Activated CD8-positive, alpha-beta memory T cell treated with anti-CD3 and anti-CD28 coated beads for 4 hours (primary cell): Measurements from ENCODE around the gene GPX7.

Experiments used
- DNase-seq, 2 donors: peaks; one replicate each; pipeline ENCODE4 v3.0.0-alpha.2; 2020; ENCODE audit warnings: low read depth in 2 of 2

Gene GPX7

DNA sequence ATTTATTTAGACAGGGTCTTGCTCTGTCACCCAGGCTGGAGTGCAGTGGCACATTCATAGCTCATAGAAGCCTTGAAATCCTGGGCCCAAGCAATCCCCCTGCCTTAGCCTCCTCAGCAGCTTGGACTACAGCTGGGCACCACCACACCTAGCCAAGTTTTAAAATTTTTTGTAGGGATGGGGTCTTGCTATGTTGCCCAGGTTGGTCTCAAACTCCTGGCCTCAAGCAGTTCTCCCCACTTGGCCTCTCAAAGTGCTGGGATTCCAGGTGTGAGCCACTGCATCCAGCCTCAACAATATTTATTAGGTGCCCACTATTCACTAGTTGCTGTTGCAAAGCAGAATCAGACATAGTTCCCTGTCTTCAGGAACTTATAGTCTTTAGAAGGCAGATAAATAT, 14.1 kb upstream of the GPX7 start:
- no peak for DNase-seq

DNA sequence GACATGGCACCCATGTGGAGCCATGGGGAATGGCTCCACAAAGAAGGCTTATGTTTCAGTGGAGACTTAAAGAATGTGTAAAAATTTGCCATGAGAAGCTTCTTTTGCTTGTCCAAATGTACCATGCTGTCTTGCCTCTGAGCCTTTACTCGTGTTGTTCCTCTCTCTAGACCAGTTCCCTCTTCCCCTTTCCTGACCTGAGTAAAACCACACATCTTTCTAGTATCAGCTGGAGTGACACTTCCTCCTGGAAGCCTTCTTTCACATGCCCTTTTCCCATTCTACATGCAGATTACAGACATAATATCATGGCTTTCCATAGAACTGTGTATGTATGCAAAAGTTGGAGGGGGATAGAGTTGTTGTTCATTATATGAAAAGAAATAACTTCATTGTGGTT, 13.6 kb upstream of the GPX7 start:
- DNase-seq: no peak

DNA sequence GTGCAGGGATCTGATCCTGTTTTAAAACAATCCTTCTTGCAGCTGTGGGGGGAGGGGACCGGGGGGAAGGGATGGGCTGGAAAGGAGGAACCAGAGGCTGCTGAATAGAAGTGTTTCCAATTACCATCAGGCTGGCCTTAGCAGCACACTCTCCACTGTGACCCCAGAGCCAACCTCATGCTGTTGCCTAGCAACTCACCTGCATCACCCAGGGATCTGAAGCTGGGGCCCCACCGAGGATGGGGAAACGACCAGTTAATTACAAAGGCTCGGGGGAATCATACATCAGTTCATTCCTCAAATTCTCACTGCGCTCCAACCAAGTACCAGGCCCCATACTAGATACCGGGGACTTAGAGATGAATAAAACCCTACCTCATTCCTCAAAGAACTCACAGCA, 11.9 kb upstream of the GPX7 start:
- no peak for DNase-seq

DNA sequence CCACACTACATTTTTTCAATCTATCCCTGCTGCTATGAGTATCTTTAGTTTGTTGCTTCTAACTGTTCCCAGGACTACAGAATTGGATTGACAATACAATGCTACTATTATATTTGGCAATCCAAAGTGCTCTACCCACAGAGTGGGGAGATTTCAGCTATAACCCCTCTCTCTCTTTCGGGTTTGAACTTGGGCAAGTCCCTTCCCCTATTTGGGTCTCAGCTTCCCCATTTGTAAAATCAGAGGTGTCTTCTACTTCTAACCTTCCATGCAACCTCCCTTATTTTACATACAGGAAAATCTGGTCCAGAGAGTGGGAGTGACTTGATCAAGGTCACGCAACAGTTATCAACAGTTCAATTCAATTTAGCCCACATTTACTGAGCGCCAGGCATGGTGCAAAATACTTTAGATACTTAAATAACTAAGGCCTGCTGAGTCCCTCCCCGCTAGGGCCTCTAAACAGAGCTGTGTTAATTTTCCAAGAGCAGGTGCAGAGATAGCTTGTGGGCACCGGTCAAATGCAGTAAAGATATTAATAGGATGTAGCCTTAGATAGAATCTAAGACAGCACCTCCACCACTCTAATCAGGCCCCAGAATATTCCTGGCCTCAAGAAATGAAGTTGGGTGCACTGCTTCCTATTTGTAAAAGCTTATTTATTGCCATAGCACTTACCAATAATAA, 9.4 kb upstream of the GPX7 start:
- DNase-seq: no peak

DNA sequence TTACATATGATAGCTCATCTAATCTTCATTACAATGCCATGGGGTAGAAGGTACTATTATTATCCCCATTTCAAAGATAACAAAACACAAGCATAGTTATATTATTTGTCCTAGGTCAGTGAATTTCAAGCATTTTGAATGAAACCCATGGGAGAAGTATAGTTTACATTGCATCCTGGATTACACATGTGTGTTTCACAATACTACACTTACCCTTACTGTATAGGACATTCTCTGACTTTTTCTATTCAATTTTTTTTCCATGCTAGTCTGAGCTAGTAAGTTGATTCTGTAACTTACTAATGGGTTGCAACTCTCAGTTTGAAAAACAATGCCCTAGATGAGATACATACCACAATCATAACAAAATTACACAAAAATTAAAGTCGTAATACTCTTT, 8.7 kb upstream of the GPX7 start:
- no peak for DNase-seq

DNA sequence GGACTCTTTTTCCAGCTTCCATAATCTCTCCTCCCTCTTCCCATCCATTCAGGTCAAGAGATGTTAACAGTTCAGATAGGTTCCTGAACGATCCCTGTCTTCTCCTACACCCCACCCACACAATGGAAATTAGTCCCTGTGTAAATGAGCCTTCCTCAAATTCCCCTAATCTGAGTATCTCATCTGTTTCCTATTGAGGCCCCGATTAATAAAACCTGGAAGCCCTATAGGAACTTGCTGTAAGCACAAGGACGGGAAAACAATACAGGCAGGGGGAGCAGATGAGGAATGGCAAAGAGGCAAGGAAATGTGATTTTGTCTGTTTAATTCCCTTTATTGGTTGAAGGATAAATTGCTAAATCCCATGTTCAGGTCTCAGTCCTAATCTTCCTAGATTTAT, 7.1 kb upstream of the GPX7 start:
- no peak for DNase-seq

DNA sequence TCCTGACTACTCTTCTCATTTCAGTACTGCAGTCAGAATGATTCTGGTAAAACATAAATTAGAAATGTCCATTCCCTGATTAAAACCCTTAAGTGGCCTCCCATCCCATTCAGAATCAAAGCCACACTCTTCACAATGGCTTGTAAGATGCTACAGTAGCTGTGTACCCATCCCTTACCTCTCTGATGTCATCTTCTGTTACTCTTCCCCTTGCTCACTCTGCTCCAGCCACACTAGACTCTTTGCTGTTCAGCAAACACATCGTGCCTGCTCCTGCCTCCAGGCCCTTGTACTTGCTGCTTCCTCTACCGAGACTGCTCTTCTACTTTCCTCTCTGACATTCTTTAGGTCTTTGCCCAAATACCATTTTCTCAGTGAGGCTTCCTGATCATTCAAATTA, 4.3 kb upstream of the GPX7 start:
- DNase-seq: no peak

DNA sequence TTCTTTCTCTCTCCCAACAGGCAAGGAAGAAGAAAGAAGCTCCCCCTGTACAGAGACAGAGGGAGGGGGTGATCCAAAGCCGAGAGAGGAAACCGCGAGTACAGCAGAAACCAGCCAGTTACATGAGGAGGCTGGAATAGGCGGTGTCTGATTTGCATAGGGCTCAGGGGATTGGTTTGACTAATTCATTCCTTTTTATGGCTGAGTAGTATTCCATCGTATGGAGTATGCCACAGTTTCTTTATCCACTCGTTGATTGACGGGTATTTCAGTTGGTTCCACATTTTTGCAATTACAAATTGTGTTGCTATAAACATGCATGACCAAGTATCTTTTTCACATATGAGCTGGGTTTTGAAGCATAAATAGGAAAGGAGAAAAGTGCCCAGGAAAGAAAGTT, 3.4 kb upstream of the GPX7 start:
- no peak for DNase-seq

DNA sequence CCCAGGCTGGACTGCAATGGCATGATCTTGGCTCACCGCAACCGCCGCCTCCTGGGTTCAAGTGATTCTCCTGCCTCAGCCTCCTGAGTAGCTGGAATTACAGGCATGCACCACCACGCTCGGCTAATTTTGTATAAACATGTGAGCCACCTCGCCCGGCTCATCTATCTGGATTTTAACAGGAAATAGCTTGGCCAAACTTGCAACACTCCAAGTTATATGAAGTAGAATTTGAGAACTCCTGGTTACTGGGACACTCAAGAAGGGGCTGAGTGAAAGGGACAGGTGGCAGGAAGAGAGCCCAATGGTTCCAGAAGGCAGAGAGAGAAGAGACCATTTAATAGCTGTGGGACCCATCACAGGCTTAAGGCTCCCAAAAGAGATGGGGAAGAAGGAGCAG, 2.9 kb upstream of the GPX7 start:
- no peak for DNase-seq

DNA sequence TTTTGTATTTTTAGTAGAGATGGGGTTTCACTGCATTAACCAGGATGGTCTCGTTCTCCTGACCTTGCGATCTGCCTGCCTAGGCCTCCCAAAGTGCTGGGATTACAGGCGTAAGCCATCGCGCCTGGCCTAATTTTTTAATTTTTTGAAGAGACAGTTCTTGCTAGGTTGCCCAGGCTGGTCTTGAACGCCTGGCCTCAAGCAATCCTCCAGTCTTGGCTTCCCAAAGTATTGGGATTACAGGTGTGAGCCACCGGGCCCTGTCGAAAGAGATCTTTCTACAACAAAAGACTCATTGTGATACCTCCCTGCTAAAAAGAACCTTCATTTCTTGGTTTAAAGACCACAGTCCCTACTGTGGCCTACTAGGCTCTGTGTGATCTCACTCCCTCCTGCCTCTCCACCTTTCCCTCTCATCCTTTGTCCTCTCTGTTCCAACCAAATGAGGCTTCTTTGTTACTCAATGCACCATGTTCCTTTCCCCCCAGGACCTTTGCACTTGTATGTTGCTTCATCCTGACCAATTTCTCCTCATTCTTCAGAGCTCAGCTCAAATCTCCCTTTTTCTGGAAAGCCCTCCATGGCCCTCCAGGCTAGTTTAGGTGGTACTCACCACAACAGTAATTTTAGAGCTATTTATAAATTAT, 1.5 kb upstream of the GPX7 start:
- DNase-seq: no peak

DNA sequence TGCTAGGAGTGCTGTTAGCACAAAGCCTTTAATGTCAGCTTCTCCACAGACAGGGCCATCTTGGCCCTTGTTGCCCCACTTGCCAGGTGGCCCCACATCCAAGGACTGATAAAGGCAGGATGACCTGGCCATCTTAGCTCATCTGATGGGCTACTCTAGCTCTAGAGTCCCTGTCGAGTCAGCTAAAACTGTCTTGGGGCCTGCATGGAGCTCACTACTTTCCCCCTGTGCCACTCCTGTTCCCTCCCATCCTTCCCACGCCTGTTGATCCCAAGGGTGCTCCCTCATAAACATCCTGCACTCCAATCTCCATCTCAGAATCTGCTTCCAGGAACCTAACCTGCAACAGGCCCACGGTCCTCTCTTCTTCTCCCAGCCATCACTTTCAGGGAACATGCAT, 652 bp upstream of the GPX7 start:
- DNase-seq: no peak

DNA sequence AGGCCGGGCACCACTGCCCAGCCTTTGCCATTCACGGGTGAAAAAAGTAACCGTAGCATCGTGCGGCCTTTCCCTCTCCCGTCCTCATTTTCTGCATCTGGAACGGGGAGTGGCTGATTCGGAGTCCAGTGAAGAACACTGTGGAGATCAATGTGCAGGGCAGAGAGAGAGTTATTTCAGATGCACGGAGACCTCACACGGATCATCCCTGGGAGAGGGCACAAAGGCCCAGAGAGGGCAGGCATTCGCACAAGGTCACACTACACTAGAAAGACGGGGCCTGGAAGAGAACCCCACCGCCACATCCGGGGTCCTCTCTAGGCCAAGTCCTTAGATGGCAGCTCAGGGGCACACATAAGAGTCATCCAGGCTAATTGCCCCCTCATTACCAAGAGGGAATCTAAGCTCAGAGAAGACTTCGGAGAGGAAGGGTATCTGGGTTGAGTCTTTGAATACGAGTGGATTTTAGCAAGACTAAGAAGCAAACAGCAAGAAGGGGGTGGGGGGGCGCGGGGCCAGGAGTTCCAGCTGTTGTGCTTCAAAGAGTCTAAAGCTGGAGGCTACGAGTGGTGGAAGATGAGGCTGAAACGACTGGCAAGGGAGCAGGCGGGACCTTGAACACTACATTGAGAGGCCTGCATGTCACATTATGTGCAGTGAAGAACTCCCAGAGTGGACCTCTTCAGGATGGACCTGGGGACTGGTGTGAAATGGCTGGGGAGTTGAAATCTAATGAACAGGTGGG, 857 bp downstream of the GPX7 start:
- DNase-seq: no peak

DNA sequence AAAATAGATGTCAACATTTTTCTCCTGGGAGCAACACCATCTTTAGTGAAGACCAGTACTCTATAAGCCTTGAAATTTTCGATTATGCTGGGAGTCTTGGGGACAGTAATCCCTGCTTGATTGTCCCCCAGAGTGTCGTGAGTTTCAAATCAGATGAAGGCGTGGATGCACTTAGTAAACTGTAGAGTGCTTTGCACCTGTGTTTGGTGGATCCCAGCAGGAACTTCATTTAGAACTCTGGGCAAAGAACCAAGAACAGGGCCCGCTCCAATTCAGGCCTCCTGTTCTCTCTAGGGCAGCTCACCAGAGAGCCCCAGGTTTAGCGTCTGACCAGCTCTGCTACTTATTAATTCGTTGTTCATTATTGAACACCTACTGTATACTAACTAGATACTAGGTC, 1.5 kb downstream of the GPX7 start:
- no peak for DNase-seq

DNA sequence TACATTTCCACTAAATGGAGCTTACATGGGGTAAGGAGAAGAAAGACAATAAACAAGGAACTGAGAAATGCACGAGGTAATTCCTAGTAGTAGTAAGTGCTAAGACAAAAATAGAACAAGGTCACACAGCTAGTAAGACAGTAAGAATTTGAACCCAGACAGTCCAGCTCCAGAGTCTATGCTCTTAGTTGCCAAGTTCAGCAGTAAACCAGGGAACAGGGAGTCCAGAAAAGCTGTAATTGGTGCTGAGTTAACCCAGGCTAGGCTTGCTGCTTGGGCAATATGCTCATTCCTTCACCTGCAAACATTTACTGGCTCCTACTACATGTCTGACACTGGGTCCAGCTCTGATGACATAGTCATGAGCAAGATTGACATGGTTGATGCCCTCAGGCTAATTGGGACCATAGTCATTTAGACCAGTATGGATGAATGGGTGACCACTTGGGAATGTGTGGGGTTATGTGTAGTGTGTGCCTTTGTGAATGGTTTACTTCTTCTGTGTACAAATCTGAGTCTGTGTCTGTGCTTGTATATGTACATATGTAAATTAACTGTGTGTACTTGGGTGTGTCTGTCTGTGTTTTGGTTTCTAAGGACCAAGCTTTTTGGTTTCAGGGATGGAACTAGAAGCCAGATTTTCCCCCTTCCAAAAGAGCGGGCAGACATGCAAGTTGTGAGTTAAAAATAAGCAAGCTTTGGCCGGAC, 2.0 kb downstream of the GPX7 start:
- DNase-seq: no peak

DNA sequence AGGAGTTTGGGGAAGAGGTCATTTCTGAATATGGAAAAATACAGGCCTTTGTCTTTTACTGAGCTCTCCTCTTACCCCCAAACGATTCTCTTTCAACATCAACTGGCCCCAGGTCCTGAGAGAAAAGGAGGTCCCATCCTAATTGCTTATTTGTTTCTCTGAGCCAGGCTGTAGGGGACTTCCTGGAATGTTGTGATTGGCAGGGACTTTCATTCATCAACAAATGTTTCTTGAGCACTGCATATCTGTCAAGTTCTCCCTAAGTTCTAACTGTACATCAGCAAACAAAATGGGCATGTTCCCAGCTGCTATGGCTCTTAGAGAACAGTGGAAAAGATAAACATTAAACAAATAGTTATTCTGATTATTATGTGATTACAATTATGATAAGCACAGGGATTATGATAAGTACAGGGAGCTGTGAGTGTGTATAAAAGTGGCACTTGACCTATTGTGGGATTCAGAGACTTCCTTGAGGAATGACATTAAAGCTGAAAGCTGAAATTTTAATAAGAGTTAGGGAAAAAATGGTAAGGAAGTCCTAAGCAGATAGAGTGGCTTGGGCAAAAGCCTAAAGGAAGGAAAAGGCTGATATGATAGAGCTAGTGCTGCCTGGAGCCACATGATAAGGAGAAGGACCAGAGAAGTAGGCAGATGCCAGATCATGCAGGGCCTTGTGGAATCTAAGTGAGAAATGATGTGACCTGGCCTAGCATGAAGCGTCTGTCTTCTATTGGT, 11.6 kb downstream of the GPX7 start:
- no peak for DNase-seq

DNA sequence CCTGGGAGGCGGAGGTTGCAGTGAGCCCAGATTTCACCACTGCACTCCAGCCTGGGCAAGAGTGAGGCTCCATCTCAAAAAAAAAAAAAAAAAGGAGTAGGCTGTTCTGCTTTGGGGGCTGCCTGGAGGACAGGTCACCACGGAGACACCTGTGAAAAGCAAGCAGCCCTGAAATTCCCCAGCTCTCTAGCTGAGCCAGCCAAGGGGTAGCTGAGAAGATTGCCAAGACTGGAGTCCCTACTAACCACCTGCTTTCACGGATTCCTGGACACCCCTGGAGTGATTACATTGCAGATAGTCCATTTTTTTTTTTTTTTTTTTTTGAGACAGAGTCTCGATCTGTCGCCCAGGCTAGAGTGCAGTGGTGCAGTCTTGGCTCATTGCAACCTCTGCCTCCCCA, 12.5 kb downstream of the GPX7 start:
- no peak for DNase-seq

DNA sequence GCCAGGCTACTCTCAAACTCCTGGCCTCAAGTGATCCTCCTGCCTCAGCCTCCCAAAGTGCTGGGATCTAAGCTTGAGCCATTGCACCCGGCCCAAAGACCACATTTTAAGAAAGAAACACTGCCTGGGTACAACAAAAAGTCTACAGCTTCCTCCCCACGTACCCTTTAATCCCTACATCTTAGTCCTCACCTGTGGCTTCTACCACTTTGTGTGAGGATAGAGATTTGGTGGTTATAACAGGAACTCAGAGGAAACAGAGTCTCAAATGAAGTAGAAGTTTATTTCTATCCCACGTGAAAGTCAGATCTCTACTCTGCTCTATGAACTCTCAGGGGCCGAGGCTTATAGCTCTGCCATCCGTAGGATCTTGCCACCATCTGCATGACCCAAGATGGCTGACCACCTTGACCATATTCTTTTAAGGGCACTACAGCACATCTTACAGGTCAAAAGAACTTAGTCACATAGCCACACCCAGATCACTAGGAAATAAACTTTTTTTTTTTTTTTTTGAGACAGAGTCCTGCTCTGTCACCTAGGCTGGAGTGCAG, 13.4 kb downstream of the GPX7 start:
- DNase-seq: no peak

DNA sequence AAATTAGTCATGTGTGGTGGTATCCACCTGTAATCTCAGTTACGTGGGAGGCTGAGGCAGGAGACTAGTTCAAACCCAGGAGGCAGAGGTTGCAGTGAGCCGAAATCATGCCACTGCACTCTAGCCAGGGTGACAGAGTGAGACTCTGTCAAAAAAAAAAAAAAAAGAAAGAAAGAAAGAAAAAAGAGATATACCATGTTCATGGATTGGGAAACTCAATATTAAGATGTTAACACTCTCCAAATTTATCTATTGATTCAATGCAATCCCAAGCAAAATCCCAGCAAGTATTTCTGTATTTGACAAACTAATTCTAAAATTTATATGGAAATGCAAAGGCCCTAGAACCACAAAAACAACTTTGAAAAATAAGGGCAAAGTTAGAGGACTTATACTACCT, 19.8 kb downstream of the GPX7 start:
- no peak for DNase-seq

DNA sequence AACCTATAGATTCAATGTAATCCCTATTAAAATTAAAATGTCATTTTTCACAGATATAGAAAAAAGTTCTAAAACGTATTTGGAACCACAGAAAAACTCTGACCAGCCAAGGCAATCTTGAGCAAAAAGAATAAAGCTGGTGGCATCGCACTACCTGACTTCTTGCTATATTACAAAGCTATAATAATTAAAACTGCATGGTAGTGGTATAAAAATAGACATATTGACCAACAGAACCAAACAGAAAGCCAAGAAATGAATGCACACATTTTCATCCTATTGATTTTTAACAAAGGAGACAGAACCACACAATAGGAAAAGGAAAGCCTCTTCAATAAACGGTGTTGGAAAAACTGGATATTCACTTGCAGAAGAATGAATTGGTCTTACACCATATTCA, 21.6 kb downstream of the GPX7 start:
- DNase-seq: no peak

DNA sequence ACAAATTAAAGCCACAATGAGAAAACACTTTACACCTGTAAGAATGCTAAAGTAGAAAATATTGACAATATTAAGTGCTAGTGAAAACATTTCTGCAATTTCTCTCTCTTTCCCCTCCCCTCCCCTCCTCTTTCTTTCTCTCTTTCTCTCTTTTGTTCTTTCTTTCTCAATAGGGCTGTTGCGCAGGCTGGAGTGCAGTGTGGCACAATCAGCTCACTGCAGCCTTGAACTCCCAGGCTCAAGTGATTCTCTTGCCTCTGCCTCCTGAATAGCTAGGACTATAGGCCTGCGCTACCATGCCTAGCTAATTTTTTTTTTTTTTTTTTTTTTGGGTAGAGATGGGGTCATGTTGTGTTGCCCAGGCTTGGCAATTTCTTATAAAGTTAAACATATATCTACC, 24.9 kb downstream of the GPX7 start:
- DNase-seq: no peak

DNA sequence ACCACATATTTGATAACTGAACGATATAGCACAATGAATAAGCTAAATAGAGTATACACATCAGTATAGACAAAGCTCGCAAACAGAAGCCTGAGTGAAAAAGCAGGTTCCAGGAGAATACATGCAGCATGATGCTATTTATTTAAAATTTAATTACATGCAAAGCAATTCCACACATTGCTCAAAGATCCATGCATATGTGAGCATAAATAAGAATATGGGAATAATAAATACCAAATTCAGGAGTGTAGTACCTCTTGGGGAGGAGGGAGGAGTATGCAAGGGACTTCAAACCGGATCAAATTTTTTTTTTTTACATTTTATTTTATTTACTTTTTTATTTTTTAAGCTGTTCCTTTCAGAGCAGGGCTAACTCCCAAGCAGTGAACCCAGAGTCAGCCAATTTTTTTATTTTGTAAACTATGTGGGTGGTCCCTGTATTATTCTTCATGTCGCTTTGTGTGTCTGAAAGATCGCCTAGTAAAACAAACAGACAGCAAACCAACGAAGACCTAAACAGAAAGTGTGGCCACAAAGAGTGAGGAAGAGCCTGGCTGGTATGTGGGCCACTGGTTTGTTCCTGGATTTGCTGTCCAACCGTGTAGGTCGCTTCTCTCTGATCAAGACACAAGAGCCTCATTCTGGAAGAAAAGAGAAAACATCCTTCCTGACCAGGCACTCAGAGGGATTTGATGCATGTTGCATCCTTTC, 26.6 kb downstream of the GPX7 start:
- DNase-seq: no peak
